ENCODE data around the gene DNASE1L1. TPM values are rescaled to one million over a fixed set of nuclear protein-coding genes. Genes with fewer than 3 reads are reported as not detected.

Gene DNASE1L1
- total and polyA plus RNA-seq, 2 donors (not counting 1 experiment from before 2014, with no cell fraction given) = 24.6 to 49.2 TPM

DNA sequence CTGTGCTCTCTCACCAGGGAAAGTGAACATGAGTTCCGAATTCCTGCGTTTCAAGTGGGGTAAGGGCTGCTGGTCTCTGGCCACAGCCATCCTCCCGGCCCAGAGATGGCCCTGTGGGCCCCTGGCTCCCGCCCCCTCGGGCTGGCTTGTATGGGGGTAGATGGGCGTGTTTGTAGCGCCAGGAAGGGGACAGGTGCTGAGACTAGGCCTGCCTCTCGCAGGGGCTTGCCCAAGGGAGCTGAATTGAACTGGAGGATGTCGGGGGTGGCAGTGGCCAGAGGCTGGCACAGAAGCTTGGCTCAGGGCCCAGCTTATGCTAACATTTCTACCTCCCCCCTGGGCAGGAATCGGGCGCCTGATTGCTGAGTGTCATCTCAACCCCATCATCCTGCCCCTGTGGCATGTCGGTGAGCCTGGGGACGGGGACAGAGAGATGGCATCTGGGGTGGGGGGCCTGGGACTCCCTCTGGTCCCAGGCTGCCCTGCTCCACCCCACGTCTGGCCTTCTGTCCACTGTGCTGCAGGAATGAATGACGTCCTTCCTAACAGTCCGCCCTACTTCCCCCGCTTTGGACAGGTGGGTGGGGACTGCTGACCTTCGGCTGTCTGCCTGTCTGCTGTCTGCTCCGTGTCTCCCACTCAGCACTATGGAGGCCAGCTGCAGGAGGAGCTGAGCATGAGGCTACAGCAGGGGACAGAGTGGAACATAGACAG, 10.8 kb upstream of the DNASE1L1 start:
- H3K9me3 ChIP-seq (ENCODE audit: control extremely low read depth in 1 of 3, control insufficient read depth in 2 of 3, insufficient read depth in 1 of 3, low read length in 2 of 3) = no peaks in the 10 kb centered on the region
- no peak overlapping the region for H2AFZ ChIP-seq (ENCODE audit: insufficient read depth, low read depth, low read length, poor library complexity, severe bottlenecking)
- no peak for TF ChIP-seq EZH2 (IDR thresholded peaks at IDR 0.05; ENCODE audit: borderline replicate concordance, insufficient read depth, low read depth, low read length, poor library complexity, severe bottlenecking)
- TF ChIP-seq, protein P1, sequence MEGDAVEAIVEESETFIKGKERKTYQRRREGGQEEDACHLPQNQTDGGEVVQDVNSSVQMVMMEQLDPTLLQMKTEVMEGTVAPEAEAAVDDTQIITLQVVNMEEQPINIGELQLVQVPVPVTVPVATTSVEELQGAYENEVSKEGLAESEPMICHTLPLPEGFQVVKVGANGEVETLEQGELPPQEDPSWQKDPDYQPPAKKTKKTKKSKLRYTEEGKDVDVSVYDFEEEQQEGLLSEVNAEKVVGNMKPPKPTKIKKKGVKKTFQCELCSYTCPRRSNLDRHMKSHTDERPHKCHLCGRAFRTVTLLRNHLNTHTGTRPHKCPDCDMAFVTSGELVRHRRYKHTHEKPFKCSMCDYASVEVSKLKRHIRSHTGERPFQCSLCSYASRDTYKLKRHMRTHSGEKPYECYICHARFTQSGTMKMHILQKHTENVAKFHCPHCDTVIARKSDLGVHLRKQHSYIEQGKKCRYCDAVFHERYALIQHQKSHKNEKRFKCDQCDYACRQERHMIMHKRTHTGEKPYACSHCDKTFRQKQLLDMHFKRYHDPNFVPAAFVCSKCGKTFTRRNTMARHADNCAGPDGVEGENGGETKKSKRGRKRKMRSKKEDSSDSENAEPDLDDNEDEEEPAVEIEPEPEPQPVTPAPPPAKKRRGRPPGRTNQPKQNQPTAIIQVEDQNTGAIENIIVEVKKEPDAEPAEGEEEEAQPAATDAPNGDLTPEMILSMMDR (IDR thresholded peaks at IDR 0.05) = no peak
- 95% methylated on average over 10 of the region's 19 CpGs for WGBS (ENCODE audit: insufficient coverage)
- ChIA-PET POLR2A (no interaction called here), CTCF (no interaction called here)
- H3K4me2 ChIP-seq (replicated peaks; ENCODE audit: low read depth, low read length, poor library complexity, severe bottlenecking) = no peak overlapping the region
- no peaks in the 10 kb centered on the region for H4K20me1 ChIP-seq (ENCODE audit: control insufficient read depth, insufficient read depth, low read length, poor library complexity, severe bottlenecking)
- no peaks in the 10 kb centered on the region for H3K79me2 ChIP-seq (ENCODE audit: control insufficient read depth, insufficient read depth, low read length)
- no peaks in the 10 kb centered on the region for H3K4me1 ChIP-seq (ENCODE audit: control insufficient read depth in 2 of 2, insufficient read depth in 2 of 2, low read length in 2 of 2)
- intact Hi-C loops (cut with micrococcal nuclease) = no loop called here
- Mint-ChIP-seq H3K4me1 (peaks cover 4% of the 10 kb centered on the region), H3K27ac (no peak overlapping the region), H3K9me3 (ENCODE audit: insufficient read depth) (no peaks in the 10 kb centered on the region), H3K4me3 (no peak overlapping the region), H3K27me3 (no peaks in the 10 kb centered on the region)
- DNase-seq = no peak
- H3K9ac ChIP-seq (ENCODE audit: low read length) = no peak overlapping the region
- no peak for ATAC-seq (ENCODE audit: low read depth)
- peaks cover 0 to 3% of the 10 kb centered on the region in 2 experiments for H3K36me3 ChIP-seq (replicated peaks in 1 of 2; ENCODE audit: control extremely low read depth in 1 of 2, control insufficient read depth in 1 of 2, extremely low read depth in 1 of 2, insufficient read depth in 2 of 2, low read length in 1 of 2)
- no peaks in the 10 kb centered on the region for H3K27me3 ChIP-seq (replicated peaks in 1 of 4; ENCODE audit: control extremely low read depth in 1 of 4, control insufficient read depth in 3 of 4, insufficient read depth in 4 of 4, low read length in 3 of 4)
- H3K27ac ChIP-seq (ENCODE audit: low read length in 2 of 2) = no peak overlapping the region
- H3K4me3 ChIP-seq (ENCODE audit: control extremely low read depth in 1 of 5, extremely low read depth in 1 of 5, insufficient read depth in 1 of 5, low read depth in 2 of 5, low read length in 4 of 5) = no peak overlapping the region

DNA sequence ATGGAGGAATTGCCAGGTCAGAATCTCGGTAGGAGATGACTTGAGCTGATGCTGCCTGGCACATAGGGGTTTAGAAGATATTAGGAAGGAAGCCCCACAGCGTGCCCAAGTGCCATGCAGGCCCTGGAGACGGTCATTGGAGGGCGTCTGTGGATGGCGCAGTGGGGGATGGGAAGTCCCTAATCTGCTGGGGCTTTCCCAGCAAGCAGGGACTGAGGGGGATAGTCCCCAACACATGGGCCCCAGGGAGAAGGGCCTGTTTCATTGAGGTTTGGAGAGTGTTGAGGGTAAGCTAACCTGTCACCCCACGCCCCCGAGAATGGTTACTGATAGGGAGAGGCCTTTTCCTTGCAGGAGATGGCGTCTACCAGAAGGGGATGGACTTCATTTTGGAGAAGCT, 10.1 kb upstream of the DNASE1L1 start:
- Histone ChIP-seq H3K36me3 (replicated peaks in 1 of 2; ENCODE audit: control extremely low read depth in 1 of 2, control insufficient read depth in 1 of 2, extremely low read depth in 1 of 2, insufficient read depth in 2 of 2, low read length in 1 of 2) (peaks cover 0 to 3% of the 10 kb centered on the region in 2 experiments), H3K27ac (ENCODE audit: low read length in 2 of 2) (no peak overlapping the region), H3K4me1 (ENCODE audit: control insufficient read depth in 2 of 2, insufficient read depth in 2 of 2, low read length in 2 of 2) (no peaks in the 10 kb centered on the region), H3K27me3 (replicated peaks in 1 of 4; ENCODE audit: control extremely low read depth in 1 of 4, control insufficient read depth in 3 of 4, insufficient read depth in 4 of 4, low read length in 3 of 4) (no peaks in the 10 kb centered on the region), H3K4me3 (ENCODE audit: control extremely low read depth in 1 of 5, extremely low read depth in 1 of 5, insufficient read depth in 1 of 5, low read depth in 2 of 5, low read length in 4 of 5) (no peak overlapping the region), H3K9ac (ENCODE audit: low read length) (no peak overlapping the region), H4K20me1 (ENCODE audit: control insufficient read depth, insufficient read depth, low read length, poor library complexity, severe bottlenecking) (no peaks in the 10 kb centered on the region), H3K79me2 (ENCODE audit: control insufficient read depth, insufficient read depth, low read length) (no peaks in the 10 kb centered on the region), H2AFZ (ENCODE audit: insufficient read depth, low read depth, low read length, poor library complexity, severe bottlenecking) (no peak overlapping the region), H3K4me2 (replicated peaks; ENCODE audit: low read depth, low read length, poor library complexity, severe bottlenecking) (no peak overlapping the region), H3K9me3 (ENCODE audit: control extremely low read depth in 1 of 3, control insufficient read depth in 2 of 3, insufficient read depth in 1 of 3, low read length in 2 of 3) (no peaks in the 10 kb centered on the region)
- peaks cover 4% of the 10 kb centered on the region for H3K4me1 Mint-ChIP-seq
- no peak for TF ChIP-seq EZH2 (IDR thresholded peaks at IDR 0.05; ENCODE audit: borderline replicate concordance, insufficient read depth, low read depth, low read length, poor library complexity, severe bottlenecking)
- TF ChIP-seq, protein P1 (IDR thresholded peaks at IDR 0.05) = no peak
- POLR2A ChIA-PET = no interaction called here
- peak overlapping the region; percentile 50 for H3K27ac Mint-ChIP-seq
- peak; percentile 47 for DNase-seq
- CTCF ChIA-PET = no interaction called here
- no peaks in the 10 kb centered on the region for H3K9me3 Mint-ChIP-seq (ENCODE audit: insufficient read depth)
- 90% methylated on average over 2 of the region's 8 CpGs for WGBS (ENCODE audit: insufficient coverage)
- intact Hi-C loops (cut with micrococcal nuclease) = no loop called here
- no peak overlapping the region for H3K4me3 Mint-ChIP-seq
- peak; percentile 54 for ATAC-seq (ENCODE audit: low read depth)
- H3K27me3 Mint-ChIP-seq = no peaks in the 10 kb centered on the region

Data from B cell (primary cell).